Measurements from ENCODE around the gene ITGA1.

The ITGA1 gene

GRCh38 chr5:52990528-52990925 lies 202.8 kb downstream of the ITGA1 start:
- no peak for TF ChIP-seq CTCF (IDR thresholded peaks at IDR 0.05; ENCODE audit: poor library complexity, severe bottlenecking)
- H3K36me3 ChIP-seq (ENCODE audit: low read depth) = peaks cover 40% of the 10 kb centered on the region
- H3K4me3 ChIP-seq (ENCODE audit: severe bottlenecking) = peak overlapping the region; percentile 65
- H3K4me1 ChIP-seq (ENCODE audit: insufficient read depth, poor library complexity, severe bottlenecking) = peaks cover 62% of the 10 kb centered on the region
- H3K27me3 ChIP-seq (ENCODE audit: insufficient read depth, poor library complexity, severe bottlenecking) = no peaks in the 10 kb centered on the region
- no peaks in the 10 kb centered on the region for H3K9me3 ChIP-seq (ENCODE audit: severe bottlenecking)
- DNase-seq (ENCODE audit: low spot score) = no peak
- ATAC-seq (ENCODE audit: low read depth) = no peak
- peak overlapping the region; percentile 94 for H3K27ac ChIP-seq (ENCODE audit: poor library complexity, severe bottlenecking)

- ATAC-seq (ENCODE audit: low read depth) (no peak), DNase-seq (ENCODE audit: low spot score) (no peak)
- H3K27ac ChIP-seq (ENCODE audit: poor library complexity, severe bottlenecking) = no peak overlapping the region
- H3K4me1 ChIP-seq (ENCODE audit: insufficient read depth, poor library complexity, severe bottlenecking) = peaks cover 63% of the 10 kb centered on the region
- H3K36me3 ChIP-seq (ENCODE audit: low read depth) = peaks cover 48% of the 10 kb centered on the region
- no peak overlapping the region for H3K4me3 ChIP-seq (ENCODE audit: severe bottlenecking)
- H3K9me3 ChIP-seq (ENCODE audit: severe bottlenecking) = no peaks in the 10 kb centered on the region
- no peak for TF ChIP-seq CTCF (IDR thresholded peaks at IDR 0.05; ENCODE audit: poor library complexity, severe bottlenecking)
- H3K27me3 ChIP-seq (ENCODE audit: insufficient read depth, poor library complexity, severe bottlenecking) = no peaks in the 10 kb centered on the region
Measured at GRCh38 chr5:52993367-52993766, 205.7 kb downstream of the ITGA1 start.

DNA sequence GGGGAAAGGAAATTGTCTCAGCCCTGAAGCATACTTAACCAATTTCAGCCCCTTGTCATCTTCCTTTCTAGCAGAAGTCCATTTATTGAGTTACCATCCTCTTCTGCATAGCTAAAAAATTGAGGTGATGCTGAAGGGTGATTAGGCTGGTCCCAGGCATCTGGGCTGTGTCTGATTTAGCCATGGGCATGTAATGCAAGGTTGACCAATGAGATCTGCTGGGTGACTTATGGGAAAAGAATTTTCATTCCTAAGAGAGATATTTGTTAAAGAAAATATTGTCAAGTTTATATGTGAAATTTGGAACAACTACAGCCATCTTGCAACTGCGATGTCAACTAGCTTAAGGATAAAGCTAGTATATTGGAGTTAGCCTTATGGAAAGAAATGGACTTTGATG lies 206.6 kb downstream of the ITGA1 start:
- H3K27ac ChIP-seq (ENCODE audit: poor library complexity, severe bottlenecking) = no peak overlapping the region
- ATAC-seq (ENCODE audit: low read depth) (no peak), DNase-seq (ENCODE audit: low spot score) (no peak)
- no peaks in the 10 kb centered on the region for H3K9me3 ChIP-seq (ENCODE audit: severe bottlenecking)
- TF ChIP-seq CTCF (IDR thresholded peaks at IDR 0.05; ENCODE audit: poor library complexity, severe bottlenecking) = no peak
- peaks cover 70% of the 10 kb centered on the region for H3K4me1 ChIP-seq (ENCODE audit: insufficient read depth, poor library complexity, severe bottlenecking)
- H3K36me3 ChIP-seq (ENCODE audit: low read depth) = peaks cover 57% of the 10 kb centered on the region
- H3K4me3 ChIP-seq (ENCODE audit: severe bottlenecking) = no peak overlapping the region
- H3K27me3 ChIP-seq (ENCODE audit: insufficient read depth, poor library complexity, severe bottlenecking) = no peaks in the 10 kb centered on the region

- no peaks in the 10 kb centered on the region for H3K9me3 ChIP-seq (ENCODE audit: severe bottlenecking)
- DNase-seq (ENCODE audit: low spot score) (no peak), ATAC-seq (ENCODE audit: low read depth) (no peak)
- peaks cover 70% of the 10 kb centered on the region for H3K4me1 ChIP-seq (ENCODE audit: insufficient read depth, poor library complexity, severe bottlenecking)
- no peaks in the 10 kb centered on the region for H3K27me3 ChIP-seq (ENCODE audit: insufficient read depth, poor library complexity, severe bottlenecking)
- H3K36me3 ChIP-seq (ENCODE audit: low read depth) = peaks cover 65% of the 10 kb centered on the region
- no peak overlapping the region for H3K4me3 ChIP-seq (ENCODE audit: severe bottlenecking)
- TF ChIP-seq CTCF (IDR thresholded peaks at IDR 0.05; ENCODE audit: poor library complexity, severe bottlenecking) = no peak
- H3K27ac ChIP-seq (ENCODE audit: poor library complexity, severe bottlenecking) = no peak overlapping the region
Measured at GRCh38 chr5:52995095-52995494, 207.4 kb downstream of the ITGA1 start.

- no peak for TF ChIP-seq CTCF (IDR thresholded peaks at IDR 0.05; ENCODE audit: poor library complexity, severe bottlenecking)
- ATAC-seq (ENCODE audit: low read depth) = no peak
- Histone ChIP-seq H3K27me3 (ENCODE audit: insufficient read depth, poor library complexity, severe bottlenecking) (no peaks in the 10 kb centered on the region), H3K4me3 (ENCODE audit: severe bottlenecking) (no peak overlapping the region), H3K4me1 (ENCODE audit: insufficient read depth, poor library complexity, severe bottlenecking) (peaks cover 66% of the 10 kb centered on the region), H3K27ac (ENCODE audit: poor library complexity, severe bottlenecking) (peak overlapping the region; percentile 39), H3K9me3 (ENCODE audit: severe bottlenecking) (no peaks in the 10 kb centered on the region), H3K36me3 (ENCODE audit: low read depth) (peaks cover 67% of the 10 kb centered on the region)
- no peak for DNase-seq (ENCODE audit: low spot score)
Measured at GRCh38 chr5:52995914-52996313, 208.2 kb downstream of the ITGA1 start.

Measured in RWPE2 (cell line).